Astrocyte of the hippocampus (primary cell): Measurements from ENCODE around the gene FLACC1.
"Not testable (repeated sequence)": the region's sequence is repeated elsewhere in the genome, so short reads cannot be mapped to it uniquely, and the experiment has no call there.

Source experiments
- DNase-seq: peaks from one replicate; pipeline ENCODE4 v3.0.0; 2011; ENCODE audit warnings: low read depth, low spot score

Gene FLACC1, protein sequence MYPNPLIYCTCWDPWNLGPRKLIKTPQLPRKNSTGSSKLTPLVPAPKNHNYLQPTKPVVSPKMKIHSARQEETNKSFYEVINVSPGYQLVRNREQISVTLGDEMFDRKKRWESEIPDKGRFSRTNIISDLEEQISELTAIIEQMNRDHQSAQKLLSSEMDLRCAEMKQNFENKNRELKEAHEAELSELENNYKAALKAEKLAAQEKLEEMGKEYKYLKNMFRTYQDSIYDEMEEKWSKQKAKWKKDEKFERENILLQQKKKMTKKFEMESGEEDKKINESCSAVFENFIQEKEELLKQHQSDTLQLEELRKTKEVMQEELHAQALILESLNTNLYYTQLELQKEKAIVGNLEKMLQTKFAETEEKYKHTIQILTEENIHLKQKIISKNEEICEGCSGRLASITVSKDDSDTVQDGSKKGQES

DNA sequence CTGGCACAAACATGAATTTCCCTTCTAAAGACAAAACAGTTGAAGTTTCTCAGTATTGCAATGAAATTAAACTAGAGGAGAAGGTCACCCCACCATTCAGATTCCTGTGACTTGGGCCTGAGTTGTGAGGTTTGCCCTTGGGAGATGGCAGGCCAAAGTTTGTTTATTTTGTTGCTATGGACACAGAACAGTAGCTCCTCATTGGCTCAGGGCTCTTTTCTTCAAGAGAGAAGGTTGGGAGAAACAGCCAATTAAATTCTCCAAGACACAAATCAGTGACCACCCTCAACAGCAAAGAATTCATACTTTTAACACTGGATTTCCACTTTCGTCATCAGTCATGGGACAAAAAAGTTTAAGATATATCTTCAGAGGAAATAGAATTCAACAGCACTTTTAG lies at the start of gene FLACC1:
TSS of gene FLACC1 (minus strand) at position 125 of the 400 bp plus-strand sequence. CDS start 5,941 bp downstream, outside the sequence.
- peak; percentile 60 for DNase-seq

DNA sequence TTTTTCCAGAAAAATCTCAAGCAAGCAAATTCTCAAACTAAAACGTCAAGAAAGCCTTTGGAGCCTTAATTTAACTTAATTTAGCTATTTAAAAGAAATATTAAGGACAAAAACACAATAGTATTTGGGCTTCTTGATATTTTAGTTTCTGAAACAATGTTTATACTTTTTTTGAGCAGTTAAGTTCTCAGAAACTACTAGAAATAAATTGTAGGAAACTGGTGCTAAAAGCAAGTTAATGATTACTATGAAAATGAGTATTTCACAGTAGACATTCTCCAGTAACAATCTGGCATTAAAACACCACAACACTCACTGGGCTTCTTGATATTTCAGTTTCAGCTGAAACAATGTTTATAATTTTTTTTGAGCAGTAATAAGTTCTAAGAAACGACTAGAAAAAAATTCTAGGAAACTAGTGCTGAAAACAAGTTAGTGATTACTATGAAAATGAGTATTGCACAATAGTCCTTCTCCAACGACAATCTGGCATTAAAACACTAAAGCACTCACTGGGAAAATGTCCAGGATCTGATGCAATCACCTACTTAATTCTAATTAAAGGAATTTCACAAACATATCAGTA lies 49.0 kb upstream of the FLACC1 start:
- peak; percentile 78 for DNase-seq

DNA sequence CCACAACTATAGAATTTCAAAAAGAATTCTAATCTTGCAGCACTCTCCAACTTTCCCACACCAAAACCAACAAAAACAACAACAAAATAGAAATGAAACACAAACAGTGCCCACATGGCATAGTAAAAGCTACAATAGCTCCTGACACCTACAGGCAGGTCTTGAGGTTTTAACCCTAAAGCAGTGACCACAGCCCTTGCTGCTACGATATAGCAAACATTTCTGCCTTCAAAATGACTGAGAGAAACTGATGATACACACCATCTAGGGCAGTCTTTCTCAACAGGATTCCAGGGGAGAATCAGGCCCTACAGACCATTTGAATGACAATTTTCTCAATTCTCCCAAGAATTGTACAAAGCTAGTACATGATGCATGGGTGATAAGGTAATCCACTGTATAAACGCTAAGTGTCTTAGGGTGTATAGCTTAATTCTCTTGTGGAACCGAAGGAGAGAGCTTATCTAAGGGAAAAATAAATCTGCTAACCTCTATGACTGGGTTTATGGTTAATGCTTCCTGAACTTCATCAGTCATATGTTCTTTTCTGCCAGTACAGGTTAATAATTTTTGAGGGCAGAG lies 47.6 kb upstream of the FLACC1 start:
- DNase-seq: no peak

DNA sequence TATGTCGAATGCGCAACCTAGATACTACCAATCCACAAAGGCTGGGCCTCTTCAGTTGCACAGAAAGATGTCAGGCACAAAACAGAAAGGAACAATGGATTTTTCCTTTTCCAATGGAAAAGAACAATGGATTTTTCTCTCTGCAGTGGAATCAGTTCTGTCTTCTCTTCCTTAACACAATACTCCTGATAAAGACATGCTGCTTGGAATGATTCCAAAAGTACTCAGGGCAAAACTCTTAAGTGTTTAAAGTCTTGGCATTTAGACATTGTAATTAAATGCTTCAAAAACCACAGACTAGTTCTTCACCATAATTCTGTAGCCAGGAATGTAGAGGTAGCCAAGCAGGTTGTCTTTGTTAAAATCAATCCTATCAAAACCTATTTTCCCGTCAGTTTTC lies 46.7 kb upstream of the FLACC1 start:
- DNase-seq: peak; percentile 70

DNA sequence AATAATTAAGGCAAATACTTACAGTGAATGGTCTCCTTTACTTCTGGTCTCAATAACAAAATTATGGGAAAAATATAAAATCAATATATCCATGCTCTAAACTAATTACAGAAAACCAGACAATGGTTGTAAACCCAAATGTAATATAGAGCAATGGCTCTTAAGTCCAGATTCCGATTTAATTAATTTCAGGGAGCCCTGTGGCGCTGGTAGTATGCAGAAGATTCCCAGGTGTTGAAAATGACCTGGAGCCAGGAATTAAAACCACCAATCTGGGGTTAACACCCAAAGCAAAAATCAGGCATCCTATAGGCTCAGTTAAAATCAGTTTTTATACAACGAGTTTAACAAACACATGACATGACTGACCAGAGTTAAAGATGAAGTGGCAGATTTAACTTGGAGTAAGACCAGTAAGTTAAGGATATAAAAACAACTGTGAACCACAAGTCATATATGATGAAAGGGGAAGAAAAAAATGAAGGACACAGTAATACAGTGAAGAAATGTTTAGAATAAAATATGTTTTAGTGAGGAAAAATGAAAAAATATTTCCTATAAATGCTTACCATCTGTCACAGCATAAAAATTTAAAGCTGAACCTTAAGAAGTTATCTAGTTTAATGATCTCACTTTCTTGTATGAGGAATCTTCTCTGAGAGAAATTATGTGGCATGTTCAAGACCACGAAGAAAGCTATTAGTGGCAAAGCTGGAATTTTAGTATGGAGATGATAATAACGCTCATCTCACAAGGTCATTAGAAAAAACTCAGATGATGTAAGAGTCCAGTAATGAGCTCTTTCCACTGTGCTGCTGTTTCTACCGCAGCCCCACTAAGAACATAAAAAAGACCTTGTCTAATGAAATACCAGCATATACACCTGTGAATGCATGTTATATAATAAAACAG lies 45.8 kb upstream of the FLACC1 start:
- peak; percentile 30 for DNase-seq

DNA sequence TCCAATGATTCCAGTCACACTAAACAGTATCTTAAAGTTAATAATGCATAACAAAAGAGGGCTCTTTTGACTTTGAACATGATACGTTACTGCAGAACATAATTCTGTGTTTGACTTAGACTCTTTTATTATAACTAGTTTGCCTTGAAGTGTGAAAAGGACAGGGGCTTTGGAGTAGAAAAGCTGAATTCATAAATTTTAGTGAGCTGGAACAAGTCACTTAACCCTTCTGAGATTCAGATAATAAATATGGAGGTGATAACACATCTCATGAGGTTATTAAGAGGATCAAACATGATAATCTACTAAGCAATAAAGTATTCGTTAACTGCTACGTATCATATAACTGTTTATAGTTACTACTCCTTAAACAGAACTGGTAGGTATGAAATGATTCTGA lies 44.7 kb upstream of the FLACC1 start:
- no peak for DNase-seq

DNA sequence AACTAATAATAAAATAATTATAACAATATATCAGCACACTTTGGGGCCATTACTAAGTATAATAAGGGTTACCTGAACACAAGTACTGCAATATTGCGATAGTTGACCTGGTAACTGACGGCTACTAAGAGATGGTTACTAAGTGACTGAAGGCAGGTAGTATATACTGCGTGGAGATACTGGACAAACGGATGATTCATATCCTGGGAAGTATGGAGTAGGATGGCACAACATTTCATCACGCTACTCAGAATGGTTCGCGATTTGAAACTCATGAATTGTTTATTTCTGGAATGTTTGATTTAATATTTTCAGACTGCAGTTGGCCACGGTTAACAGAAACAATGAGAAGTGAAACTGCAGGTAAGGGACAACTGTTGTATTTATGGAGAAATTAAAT lies 39.5 kb upstream of the FLACC1 start:
- DNase-seq: no peak

DNA sequence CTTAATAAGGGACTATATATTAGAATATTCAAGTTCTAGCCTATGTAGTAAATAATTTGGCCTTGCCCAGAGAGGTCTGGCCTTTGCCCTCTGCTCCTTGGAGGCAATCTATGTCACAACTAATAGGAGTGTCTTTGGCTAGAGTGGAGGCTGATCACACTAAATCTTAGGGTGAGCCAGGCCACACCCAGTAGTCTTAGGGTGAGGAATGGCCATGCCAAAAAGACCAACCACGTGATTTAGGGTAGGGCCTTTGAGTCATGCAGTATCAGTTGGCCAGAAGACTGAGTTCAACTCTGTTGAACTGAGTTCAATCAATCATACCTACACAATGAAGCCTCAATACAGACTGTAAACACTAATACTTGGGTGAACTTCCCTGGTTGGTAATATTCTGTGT lies 26.0 kb upstream of the FLACC1 start:
- no peak for DNase-seq

DNA sequence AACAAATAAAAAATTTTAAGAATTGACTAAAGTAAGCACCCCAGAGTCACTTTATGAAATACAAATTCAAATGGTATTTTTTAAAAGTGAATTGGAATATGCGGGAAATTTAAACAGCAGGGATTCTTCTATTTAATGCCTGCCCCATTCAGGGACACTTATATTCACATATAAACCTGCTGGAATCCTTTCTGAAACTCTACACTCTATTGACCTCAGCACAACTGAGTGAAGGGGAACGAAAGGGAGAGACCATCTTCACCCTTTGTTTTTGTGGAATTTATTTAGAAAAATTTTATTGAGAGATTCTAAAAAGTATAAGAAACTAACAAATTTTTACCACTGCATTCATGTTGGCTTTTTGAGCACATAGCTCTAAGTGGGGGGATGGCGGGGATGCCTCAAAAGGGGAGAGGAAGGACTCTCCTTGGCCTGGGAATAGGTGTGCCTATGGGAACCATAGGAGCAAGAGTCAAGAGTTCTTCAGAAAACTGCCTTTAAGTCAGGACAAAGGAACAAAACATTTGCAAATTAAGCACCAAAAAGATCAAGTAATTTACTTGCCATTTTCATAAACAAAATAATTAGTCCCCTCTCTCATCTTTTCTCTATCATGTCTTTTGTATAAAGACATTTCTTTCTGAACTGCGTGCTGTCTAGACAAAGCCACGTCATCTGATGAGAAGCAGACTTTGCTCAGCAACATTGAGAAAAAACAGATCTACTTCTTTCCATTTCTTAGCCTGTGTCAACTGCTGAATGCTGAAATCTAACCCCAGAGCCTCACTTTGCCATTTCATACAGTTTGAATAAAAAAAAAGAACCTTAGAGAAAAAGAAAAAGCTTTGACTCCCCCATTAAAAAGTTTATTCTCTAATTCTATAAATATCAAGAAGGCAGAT lies 21.6 kb upstream of the FLACC1 start:
- DNase-seq: no peak

DNA sequence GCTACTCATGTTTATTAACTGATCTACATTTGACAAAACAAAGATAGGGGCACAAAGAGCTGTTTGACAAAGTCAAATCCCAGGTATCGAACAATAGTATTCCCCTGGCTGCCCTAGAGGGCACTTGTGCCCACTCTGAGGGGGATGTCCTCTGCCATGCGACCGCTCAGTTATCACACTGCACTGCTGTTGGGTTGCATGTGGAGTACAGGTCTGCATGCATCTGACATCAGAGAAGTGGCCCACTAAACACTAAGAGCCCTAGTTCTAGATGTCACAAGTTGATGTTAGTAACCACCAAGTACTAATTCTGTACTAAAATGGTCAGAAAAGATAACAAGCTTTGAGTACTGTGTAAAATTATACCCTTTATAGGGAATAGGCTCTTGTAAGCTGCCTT lies 20.1 kb upstream of the FLACC1 start:
- no peak for DNase-seq

DNA sequence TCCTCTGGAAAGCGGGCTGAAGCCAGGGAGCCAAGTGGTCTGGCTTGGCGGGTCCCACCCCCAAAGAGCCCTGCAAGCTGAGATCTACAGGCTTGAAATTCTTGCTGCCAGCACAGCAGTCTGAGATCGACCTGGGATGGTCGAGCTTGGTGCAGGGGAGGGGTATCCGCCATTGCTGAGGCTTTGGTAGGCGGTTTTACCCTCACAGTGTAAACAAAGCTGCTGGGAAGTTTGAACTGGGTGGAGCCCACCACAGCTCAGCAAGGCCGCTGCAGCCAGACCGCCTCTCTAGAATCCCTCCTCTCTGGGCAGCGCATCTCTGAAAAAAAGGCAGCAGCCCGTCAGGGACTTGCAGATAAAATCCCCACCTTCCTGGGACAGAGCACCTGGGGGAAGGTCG lies 12.6 kb upstream of the FLACC1 start:
- no peak for DNase-seq

DNA sequence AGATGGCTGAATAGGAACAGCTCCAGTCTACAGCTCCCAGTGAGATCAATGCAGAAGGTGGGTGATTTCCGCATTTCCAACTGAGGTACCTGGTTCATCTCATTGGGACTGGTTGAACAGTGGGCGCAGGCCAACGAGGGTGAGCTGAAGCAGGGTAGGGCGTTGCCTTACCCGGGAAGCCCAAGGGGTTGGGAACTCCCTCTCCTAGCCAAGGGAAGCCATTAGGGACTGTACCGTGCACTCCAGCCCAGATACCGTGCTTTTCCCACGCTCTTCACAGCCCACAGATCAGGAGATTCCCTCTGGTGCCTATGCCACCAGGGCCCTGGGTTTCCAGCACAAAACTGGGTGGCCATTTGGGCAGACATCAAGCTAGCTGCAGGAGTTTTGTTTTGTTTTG lies 12.2 kb upstream of the FLACC1 start:
- not testable (repeated sequence) for DNase-seq

DNA sequence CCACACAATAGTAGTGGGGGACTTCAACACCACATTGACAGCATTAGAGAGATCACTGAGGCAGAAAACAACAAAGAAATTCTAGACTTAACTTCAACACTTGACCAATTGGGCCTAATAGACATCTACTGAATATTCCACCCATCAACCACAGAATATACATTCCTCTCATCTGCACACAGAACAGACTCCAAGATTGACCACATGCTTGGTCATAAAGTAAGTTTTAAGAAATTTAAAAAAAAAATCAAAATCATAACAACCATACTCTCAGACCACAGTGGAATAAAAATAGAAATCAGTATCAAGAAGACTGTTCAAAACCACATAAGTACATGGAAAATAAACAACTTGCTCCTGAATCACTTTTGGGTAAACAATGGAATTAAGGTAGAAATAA lies 9.0 kb upstream of the FLACC1 start:
- DNase-seq: no peak

DNA sequence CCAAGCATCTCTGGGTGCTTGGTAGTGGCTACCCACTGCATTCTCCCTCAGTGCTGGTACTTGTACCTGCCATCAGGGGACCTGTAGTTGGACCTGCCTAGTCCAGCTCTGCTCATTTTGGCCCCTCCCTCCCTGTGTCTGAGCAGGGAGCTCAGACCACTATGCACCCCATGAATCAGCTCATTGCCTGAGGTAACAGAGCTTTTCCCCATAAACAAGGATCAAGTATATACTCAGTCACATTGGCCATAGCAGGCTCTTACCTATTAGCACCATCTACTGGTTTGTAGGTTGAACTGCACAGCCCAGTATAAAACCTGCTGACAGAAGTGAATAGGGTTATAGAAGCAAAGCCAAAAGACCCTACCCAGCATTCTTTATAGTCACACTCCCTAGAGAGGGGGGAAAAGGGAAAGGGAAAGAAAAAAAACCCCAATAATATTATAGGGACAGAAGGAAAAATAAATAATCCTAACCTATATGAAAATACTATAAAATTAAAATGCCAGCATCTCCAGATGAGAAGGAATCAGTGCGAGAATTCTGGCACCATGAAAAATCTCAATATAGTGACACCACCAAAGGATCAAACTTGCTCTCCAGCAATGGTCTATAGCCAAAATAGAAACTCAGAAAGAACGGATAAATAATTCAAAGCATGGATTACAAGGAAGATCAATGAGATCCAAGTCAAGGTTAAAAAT lies 6.9 kb upstream of the FLACC1 start:
- DNase-seq: peak; percentile 59

DNA sequence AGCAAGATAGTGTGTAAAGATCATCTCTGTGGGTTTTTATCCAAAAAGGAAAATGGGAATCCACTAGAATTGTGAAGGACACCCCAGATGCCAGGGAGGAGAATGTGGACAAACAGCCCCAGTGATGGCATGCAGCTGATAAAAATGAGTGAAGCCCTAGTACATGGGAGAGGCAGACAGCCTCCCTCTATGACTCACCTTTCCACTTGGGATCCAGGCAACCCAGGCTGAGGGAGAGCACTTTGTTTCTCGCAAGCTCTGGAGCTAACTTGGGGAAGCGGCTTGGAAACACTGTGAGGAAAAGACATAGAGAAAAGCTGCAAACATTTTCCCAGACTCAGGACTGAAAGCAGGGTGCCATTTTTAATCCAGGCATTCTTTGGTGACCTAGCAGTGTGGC lies 5.3 kb upstream of the FLACC1 start:
- peak; percentile 17 for DNase-seq

DNA sequence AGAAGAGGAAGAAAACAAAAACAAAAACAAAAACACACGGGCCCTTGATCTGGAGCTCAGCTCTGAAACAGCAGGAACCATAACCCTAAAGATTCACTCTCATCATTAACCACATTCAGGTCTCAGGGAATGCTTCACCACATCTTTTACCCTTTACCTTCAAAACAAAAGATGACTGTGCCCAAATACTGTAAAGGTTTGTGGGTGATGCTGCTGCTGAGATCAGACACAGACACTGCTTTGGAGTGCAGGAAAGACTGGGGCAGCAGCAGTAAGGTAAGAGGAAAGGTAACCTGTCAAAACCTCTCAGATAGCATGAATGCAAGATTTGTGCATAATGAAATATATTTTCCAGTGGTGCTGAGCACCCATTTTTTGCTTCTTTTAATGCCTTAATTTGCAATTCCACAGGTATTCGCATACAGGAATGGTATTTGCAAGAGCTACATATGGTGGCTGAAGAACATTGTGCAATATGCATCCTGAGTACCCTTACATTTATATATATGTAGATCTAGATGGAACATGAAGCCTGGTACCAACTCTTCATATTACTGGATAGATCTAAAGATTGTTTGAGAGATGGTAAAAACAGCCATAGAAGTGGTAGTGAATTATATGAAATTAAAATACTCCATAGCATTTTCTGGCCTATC lies 4.1 kb upstream of the FLACC1 start:
- no peak for DNase-seq

DNA sequence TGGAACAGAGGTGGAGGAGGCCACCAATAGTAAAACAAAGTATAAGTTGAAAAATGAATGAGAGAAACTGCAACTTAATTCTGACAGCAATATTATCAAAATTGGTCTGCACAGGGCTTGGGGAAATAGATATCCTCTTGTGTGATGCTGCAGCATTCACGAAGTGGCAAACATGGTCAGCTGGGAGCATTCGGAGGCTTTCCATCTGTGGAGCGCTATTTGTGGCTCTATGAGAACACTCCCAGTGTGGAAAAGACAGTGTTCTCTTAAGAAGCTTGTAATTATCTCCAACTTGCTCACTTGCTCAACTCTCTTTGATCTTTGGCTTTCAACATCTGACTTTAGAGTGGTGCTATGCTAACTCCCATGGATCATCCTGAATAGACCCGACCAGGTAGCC lies 3.1 kb upstream of the FLACC1 start:
- no peak for DNase-seq

DNA sequence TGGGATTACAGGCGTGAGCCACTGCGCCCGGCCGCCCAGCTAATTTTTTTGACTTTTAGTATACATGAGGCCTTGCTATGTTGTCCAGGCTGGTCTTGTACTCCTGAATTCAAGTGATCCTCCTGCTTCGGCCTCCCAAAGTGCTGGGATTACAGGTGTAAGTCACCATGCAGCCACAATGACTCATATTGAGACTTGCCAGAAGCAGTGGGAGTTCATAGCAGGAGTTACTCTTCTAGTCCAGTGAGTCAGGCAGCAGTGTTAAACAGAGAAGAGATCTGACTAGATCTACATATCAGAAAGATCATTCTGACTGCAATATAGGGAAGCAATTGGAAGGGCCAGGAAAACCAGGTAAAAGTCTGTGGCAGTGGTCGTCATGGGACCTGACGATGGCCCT lies 1.5 kb upstream of the FLACC1 start:
- DNase-seq: peak; percentile 66

DNA sequence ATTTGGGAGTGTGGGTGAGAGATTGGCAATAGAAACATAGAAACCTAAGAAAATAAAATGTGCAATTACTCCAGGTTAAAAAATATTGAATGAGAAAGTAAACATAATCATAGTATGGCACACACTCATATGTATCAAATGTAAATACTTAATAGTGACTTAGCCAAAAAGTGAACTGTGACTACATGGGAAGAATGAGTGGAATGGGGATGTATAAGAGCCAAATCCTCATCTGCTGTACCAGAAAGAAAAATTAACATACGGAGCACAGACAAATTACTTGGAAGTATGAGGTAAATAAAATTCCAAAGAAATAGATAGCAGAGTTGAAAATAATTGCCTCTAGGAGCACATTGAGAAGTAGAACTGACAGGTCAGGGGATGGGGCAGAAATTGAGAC lies 4.0 kb downstream of the FLACC1 start:
- DNase-seq: no peak

DNA sequence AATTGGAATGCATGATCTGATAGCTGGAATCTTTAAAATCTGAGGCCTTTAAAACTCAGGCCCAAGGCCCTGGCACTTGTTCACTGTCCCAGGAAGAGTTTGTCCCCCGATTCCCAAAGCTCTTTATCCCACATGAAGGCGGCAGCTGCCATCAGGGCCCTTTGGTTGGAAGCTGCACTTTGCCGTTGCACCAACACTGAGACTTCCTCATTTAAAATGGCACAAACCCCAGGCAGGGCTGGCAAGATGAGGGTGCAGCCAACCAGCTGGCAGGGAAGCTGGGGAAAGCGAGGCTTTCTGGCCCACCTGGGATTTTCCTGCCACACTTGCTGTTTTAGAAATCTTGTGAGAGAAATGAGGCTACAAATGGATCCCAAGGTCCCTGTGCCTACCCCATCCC lies 6.3 kb downstream of the FLACC1 start:
- DNase-seq: no peak
